Retinal pigment epithelial cell (primary cell): ENCODE data around the gene SEC23IP.
A peak's percentile ranks its signal among the peaks of the same experiment; 100 is the strongest.

Experiments
- DNase-seq: peaks from one replicate; pipeline ENCODE4 v3.0.0-alpha.2; 2010; ENCODE audit warnings: low read depth
- H3K4me3 ChIP-seq: 2 replicates; pipeline ENCODE4 v1.5.1; 2011; ENCODE audit warnings: mild to moderate bottlenecking, low read length, control low read depth, moderate library complexity
- CTCF ChIP-seq: conservative IDR thresholded peaks from 2 replicates; pipeline ENCODE4 v1.5.1; 2011; ENCODE audit warnings: low read depth, low read length, control low read depth, inconsistent platforms

SEC23IP gene

DNA sequence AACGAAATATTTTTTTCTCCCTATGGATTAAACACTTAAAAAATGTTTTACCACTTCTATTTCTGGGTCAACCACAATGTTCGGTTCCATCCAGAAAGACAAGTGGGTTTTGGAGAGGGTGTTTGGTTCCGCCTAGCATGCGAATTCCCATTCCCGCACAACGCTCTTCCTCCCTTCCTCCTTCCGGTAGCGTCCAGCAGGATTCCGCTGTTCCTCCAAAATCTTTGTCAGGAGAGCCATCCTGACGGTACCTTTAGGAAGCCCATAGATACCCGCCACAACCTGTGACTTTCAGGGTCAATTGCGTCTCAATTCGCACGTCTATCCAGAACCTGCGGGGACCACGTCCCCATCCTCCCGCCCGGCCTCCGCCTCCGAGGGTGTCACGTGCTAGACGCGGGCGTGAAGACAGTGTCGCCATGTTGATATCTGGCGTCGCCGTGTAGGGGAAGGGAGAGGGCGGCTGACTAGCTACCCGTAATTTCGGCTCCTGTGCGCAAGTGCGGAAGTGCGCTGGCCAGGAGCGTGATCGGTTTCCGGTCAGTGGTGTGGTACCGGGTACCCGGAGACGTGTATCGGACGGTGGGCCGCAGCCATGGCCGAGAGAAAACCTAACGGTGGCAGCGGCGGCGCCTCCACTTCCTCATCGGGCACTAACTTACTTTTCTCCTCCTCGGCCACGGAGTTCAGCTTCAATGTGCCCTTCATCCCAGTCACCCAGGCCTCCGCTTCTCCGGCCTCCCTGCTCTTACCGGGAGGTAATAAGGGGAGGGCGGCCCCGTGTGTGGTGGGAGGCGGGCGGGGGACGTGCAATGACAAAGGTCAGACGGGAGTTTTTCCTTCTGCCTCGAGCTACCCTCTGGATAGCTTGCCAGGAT lies at the start of gene SEC23IP:
Gene SEC23IP (plus strand): TSS at position 543 of the 878 bp plus-strand sequence. CDS start 53 bp downstream, at position 596.
- H3K4me3 ChIP-seq: peak within 1 kb of the TSS; percentile 79
- peak; percentile 89 for DNase-seq
- TF ChIP-seq CTCF: no peak

DNA sequence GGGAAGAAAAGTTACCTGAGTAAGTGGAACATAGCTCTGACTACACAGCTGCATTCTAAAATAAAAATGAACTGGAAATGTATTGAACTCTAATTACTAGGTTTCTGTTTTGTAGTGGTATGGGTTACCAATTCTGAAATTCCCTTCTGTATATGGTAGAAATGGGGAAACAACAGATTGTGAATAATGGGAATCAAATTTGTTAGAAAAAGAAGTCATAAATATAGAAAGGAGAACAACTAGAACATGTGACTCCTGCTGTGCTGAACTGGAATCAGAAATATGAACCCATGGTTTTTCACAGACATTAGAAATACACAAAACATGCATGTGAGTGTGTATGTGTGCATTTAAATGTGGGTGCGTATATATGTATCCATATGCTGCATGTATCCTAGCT lies 46.9 kb upstream of the SEC23IP start:
- no peak for DNase-seq
- H3K4me3 ChIP-seq: no peak overlapping the region

GRCh38 chr10:119849031-119849789 lies 43.3 kb upstream of the SEC23IP start:
- peak; percentile 65 for DNase-seq
- no peak overlapping the region for H3K4me3 ChIP-seq
- peak; percentile 1 for TF ChIP-seq CTCF

More for the DNA sequence above, 46.9 kb upstream of the SEC23IP start:
- no peak for TF ChIP-seq CTCF

DNA sequence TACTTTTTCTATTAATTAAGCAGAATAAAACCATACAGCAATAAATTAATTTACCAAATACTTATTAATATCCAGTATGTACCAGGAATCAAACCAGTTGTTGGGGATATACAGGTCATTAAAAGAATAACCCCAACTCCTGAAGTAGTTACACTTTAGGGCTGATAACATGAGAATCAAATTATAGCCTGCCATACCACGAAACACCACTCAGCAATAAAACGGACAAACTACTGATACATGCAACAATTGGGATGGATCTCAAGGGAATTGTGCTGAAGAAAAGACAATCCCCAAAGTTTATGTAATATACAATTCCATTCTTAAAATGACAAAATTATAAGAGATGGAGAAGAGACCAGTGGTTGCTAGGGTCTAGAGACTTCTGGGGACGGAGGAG lies 42.6 kb upstream of the SEC23IP start:
- H3K4me3 ChIP-seq: no peak overlapping the region
- no peak for DNase-seq

DNA sequence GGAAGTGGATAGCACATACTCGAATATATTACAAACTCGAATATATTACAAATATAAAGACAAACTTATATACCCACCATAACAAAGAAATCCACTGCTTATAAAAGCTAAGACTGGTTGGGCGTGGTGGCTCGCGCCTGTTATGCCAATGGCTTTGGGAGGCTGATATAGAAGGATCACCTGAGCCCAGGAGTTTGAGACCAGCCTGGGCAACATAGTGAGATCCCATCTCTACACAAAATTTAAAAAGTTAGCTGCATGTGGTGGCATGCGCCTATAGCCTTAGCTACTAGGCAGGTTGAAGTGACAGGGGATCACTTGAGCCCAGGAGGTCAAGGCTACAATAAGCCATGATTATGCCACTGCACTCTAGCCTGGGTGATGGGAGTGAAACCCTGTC lies 40.3 kb upstream of the SEC23IP start:
- DNase-seq: no peak
- no peak overlapping the region for H3K4me3 ChIP-seq
- no peak for TF ChIP-seq CTCF

More for the DNA sequence above, 42.6 kb upstream of the SEC23IP start:
- no peak for TF ChIP-seq CTCF

GRCh38 chr10:119852822-119853221 lies 39.7 kb upstream of the SEC23IP start:
- DNase-seq: no peak
- no peak overlapping the region for H3K4me3 ChIP-seq
- no peak for TF ChIP-seq CTCF
